H1 (cell line): ENCODE data around the gene TCF7L1. TPM values are rescaled to one million over a fixed set of nuclear protein-coding genes. Genes with fewer than 3 reads are reported as not detected.

Experiments used
- CTCF ChIA-PET: fragments of 300-600 bp; sonication (Branson Sonifier 250); formaldehyde crosslinking; loops from one replicate; lab custom pipeline; 2021; ENCODE audit not compliant: partially characterized antibody; lab: Charles Lee
- POLR2A ChIA-PET: fragments of 300-600 bp; sonication (Branson Sonifier 250); formaldehyde crosslinking; loops from one replicate; lab custom pipeline; 2021; ENCODE audit warnings: inconsistent platforms; ENCODE audit not compliant: partially characterized antibody; lab: Charles Lee
- DNase-seq, 2 experiments: peaks; one replicate each; pipeline versions ENCODE4 v3.0.0 to v3.0.0-alpha.2; 2010 to 2022; ENCODE audit warnings: low spot score in 2 of 2, low read depth in 1 of 2, mixed read lengths in 1 of 2
- FAIRE-seq: peaks from 2 replicates; lab custom pipeline; 2011; peaks lifted over from hg19 to GRCh38; lab: Jason Lieb, UNC
- H2AFZ ChIP-seq: 2 replicates; pipeline ENCODE4 v1.8.1; 2012; ENCODE audit warnings: low read length, inconsistent platforms
- H2AK5ac ChIP-seq: 2 replicates; pipeline ENCODE4 v1.6.1; 2013; ENCODE audit warnings: low read depth, low read length
- H2BK120ac ChIP-seq: replicated peaks from 2 replicates; pipeline ENCODE3; 2013; ENCODE audit warnings: low read depth, low read length, inconsistent platforms
- H2BK12ac ChIP-seq: 2 replicates; pipeline ENCODE4 v1.6.1; 2013; ENCODE audit warnings: low read depth, low read length
- H2BK15ac ChIP-seq: 2 replicates; pipeline ENCODE4 v1.6.1; 2013; ENCODE audit warnings: low read length
- H2BK20ac ChIP-seq: 2 replicates; pipeline ENCODE4 v1.6.1; 2013; ENCODE audit warnings: low read length
- H2BK5ac ChIP-seq: 2 replicates; pipeline ENCODE4 v1.6.1; 2013; ENCODE audit warnings: low read depth, low read length
- H3K14ac ChIP-seq: 2 replicates; pipeline ENCODE4 v1.6.1; 2013; ENCODE audit warnings: inconsistent platforms; ENCODE audit not compliant: insufficient read length
- H3K18ac ChIP-seq: 2 replicates; pipeline ENCODE4 v1.6.1; 2013; ENCODE audit warnings: low read length; ENCODE audit errors: extremely low read depth
- H3K23ac ChIP-seq: 2 replicates; pipeline ENCODE4 v1.6.1; 2013; ENCODE audit warnings: inconsistent platforms; ENCODE audit not compliant: insufficient read length
- H3K23me2 ChIP-seq: 2 replicates; pipeline ENCODE4 v1.6.1; 2013; ENCODE audit warnings: low read depth, low read length
- H3K27ac ChIP-seq: 2 replicates; pipeline ENCODE4 v1.6.1; 2011; ENCODE audit warnings: low read depth, low read length, inconsistent platforms
- H3K27me3 ChIP-seq, 4 experiments: replicated peaks in 1 of 4; 1 replicate in 1 of 4; 2 replicates in 3 of 4; pipeline versions ENCODE4 v1.6.1 to v1.8.1; 2011 to 2013; ENCODE audit warnings: low read length in 3 of 4, mild to moderate bottlenecking in 3 of 4, inconsistent platforms in 2 of 4, mixed read lengths in 2 of 4, moderate library complexity in 1 of 4; ENCODE audit not compliant: control insufficient read depth in 3 of 4, insufficient read depth in 3 of 4; ENCODE audit errors: extremely low read depth in 1 of 4
- H3K36me3 ChIP-seq, 4 experiments: 2 replicates each; pipeline versions ENCODE4 v1.6.1 to v1.8.1; 2011 to 2013; ENCODE audit warnings: mild to moderate bottlenecking in 4 of 4, low read length in 3 of 4, moderate library complexity in 2 of 4, control low read depth in 1 of 4, inconsistent platforms in 1 of 4; ENCODE audit not compliant: insufficient read depth in 4 of 4, control insufficient read depth in 2 of 4
- H3K4ac ChIP-seq: replicated peaks from 2 replicates; pipeline ENCODE3; 2013; ENCODE audit warnings: low read length, low read depth, mixed read lengths, inconsistent platforms; ENCODE audit not compliant: insufficient read length
- H3K4me1 ChIP-seq, 4 experiments: replicated peaks in 1 of 4; 1 replicate in 1 of 4; 2 replicates in 3 of 4; pipeline versions ENCODE4 v1.6.1 to v1.8.1; 2011 to 2013; ENCODE audit warnings: low read length in 3 of 4, inconsistent platforms in 2 of 4, mixed read lengths in 1 of 4; ENCODE audit not compliant: insufficient read depth in 4 of 4, control insufficient read depth in 3 of 4
- H3K4me2 ChIP-seq, 2 experiments: 2 replicates each; pipeline versions ENCODE4 v1.6.1 to v1.8.1; 2011 to 2013; ENCODE audit warnings: low read depth in 2 of 2, low read length in 2 of 2, control low read depth in 1 of 2, inconsistent platforms in 1 of 2, mild to moderate bottlenecking in 1 of 2; ENCODE audit not compliant: insufficient read depth in 1 of 2
- H3K4me3 ChIP-seq, 4 experiments: fragments of 200-600, 300-600 bp in 1 of 4; sonication (generic), shearing (Covaris generic), sonication (Bioruptor Twin) in 1 of 4; 2 replicates each; pipeline versions ENCODE4 v1.5.1 to v1.8.1; 2011 to 2016; ENCODE audit warnings: low read length in 4 of 4, low read depth in 3 of 4, control low read depth in 2 of 4, inconsistent platforms in 2 of 4, mild to moderate bottlenecking in 2 of 4, mixed read lengths in 1 of 4, moderate library complexity in 1 of 4; ENCODE audit not compliant: insufficient read depth in 2 of 4; ENCODE audit errors: extremely low read depth in 1 of 4
- H3K56ac ChIP-seq: replicated peaks from 2 replicates; pipeline ENCODE3; 2013; ENCODE audit warnings: low read depth, mild to moderate bottlenecking, mixed read lengths, low read length, inconsistent platforms; ENCODE audit not compliant: insufficient read length
- H3K79me1 ChIP-seq: 2 replicates; pipeline ENCODE4 v1.6.1; 2013; ENCODE audit warnings: low read depth, low read length, control low read depth
- H3K79me2 ChIP-seq, 2 experiments: 2 replicates each; pipeline versions ENCODE4 v1.6.1 to v1.8.1; 2012 to 2013; ENCODE audit warnings: low read length in 2 of 2, mild to moderate bottlenecking in 2 of 2, inconsistent platforms in 1 of 2; ENCODE audit not compliant: insufficient read depth in 2 of 2, control insufficient read depth in 1 of 2
- H3K9ac ChIP-seq, 4 experiments: replicated peaks in 1 of 4; 1 replicate in 1 of 4; 2 replicates in 3 of 4; pipeline versions ENCODE4 v1.6.1 to v1.8.1; 2011 to 2013; ENCODE audit warnings: low read depth in 3 of 4, low read length in 3 of 4, control low read depth in 2 of 4, mild to moderate bottlenecking in 2 of 4, moderate library complexity in 2 of 4, inconsistent platforms in 1 of 4; ENCODE audit errors: extremely low read depth in 1 of 4
- H3K9me3 ChIP-seq, 2 experiments: 2 replicates each; pipeline versions ENCODE4 v1.6.1 to v1.8.1; 2012 to 2013; ENCODE audit warnings: mild to moderate bottlenecking in 2 of 2, moderate library complexity in 2 of 2, control low read depth in 1 of 2, inconsistent platforms in 1 of 2, low read depth in 1 of 2, low read length in 1 of 2, mixed read lengths in 1 of 2; ENCODE audit not compliant: insufficient read depth in 2 of 2
- H4K20me1 ChIP-seq, 2 experiments: replicated peaks in 1 of 2; 2 replicates each; pipeline versions ENCODE3 to v1.8.1; 2011 to 2013; ENCODE audit warnings: inconsistent platforms in 2 of 2, low read length in 2 of 2, mild to moderate bottlenecking in 1 of 2; ENCODE audit not compliant: insufficient read depth in 2 of 2, control insufficient read depth in 1 of 2
- H4K5ac ChIP-seq: 2 replicates; pipeline ENCODE4 v1.6.1; 2013; ENCODE audit warnings: low read length, low read depth, mixed read lengths, inconsistent platforms; ENCODE audit not compliant: insufficient read length
- H4K8ac ChIP-seq: 2 replicates; pipeline ENCODE4 v1.8.0; 2013; ENCODE audit warnings: mild to moderate bottlenecking, moderate library complexity, low read length, inconsistent platforms; ENCODE audit not compliant: insufficient read depth; ENCODE audit errors: extremely low read depth
- H4K91ac ChIP-seq: replicated peaks from 2 replicates; pipeline ENCODE3; 2013; ENCODE audit warnings: low read length, mixed read lengths, inconsistent platforms; ENCODE audit not compliant: insufficient read length
- ASH2L ChIP-seq: fragments of 200-600, 300-600 bp; sonication (generic); IDR thresholded peaks from one replicate; pipeline ENCODE4 v1.7.1; 2017; ENCODE audit warnings: low read length
- EZH2 ChIP-seq: fragments of 200-600 bp; sonication (generic); IDR thresholded peaks from 2 replicates; pipeline ENCODE4 v1.7.1; 2012; ENCODE audit warnings: low read depth, mild to moderate bottlenecking, moderate library complexity, low read length, inconsistent platforms; ENCODE audit not compliant: severe bottlenecking
- HDAC6 ChIP-seq: IDR thresholded peaks from one replicate; pipeline ENCODE4 v1.7.1; 2012; ENCODE audit warnings: low read depth, mild to moderate bottlenecking, inconsistent platforms, low read length, moderate library complexity
- PHF8 ChIP-seq: fragments of 200-600 bp; sonication (generic); conservative IDR thresholded peaks from 2 replicates; pipeline ENCODE4 v1.7.1; 2012; ENCODE audit warnings: low read depth, mild to moderate bottlenecking, inconsistent platforms, low read length, moderate library complexity
- RAD21 ChIP-seq, 2 experiments: IDR thresholded peaks in 1 of 2; conservative IDR thresholded peaks in 1 of 2; 2 replicates each; pipeline ENCODE4 v1.6.1; 2011; ENCODE audit warnings: low read depth in 2 of 2, low read length in 2 of 2, improper control_type of control experiment in 1 of 2, inconsistent platforms in 1 of 2, mild to moderate bottlenecking in 1 of 2, moderate library complexity in 1 of 2
- SAP30 ChIP-seq: fragments of 300-600 bp; sonication (generic); IDR thresholded peaks from 2 replicates; pipeline ENCODE4 v1.7.1; 2012; ENCODE audit warnings: low read length, moderate library complexity, mild to moderate bottlenecking, inconsistent platforms; ENCODE audit not compliant: insufficient read depth, insufficient replicate concordance
- SIN3A ChIP-seq, 2 experiments: IDR thresholded peaks in 1 of 2; conservative IDR thresholded peaks in 1 of 2; 2 replicates each; pipeline ENCODE4 v1.6.1; 2011 to 2012; ENCODE audit warnings: low read length in 2 of 2, improper control_type of control experiment in 1 of 2, low read depth in 1 of 2, mild to moderate bottlenecking in 1 of 2
- SIX5 ChIP-seq: IDR thresholded peaks from 2 replicates; pipeline ENCODE4 v1.6.1; 2011; ENCODE audit warnings: mild to moderate bottlenecking, low read depth, low read length
- SRF ChIP-seq: IDR thresholded peaks from 2 replicates; pipeline ENCODE4 v1.6.1; 2011; ENCODE audit warnings: mild to moderate bottlenecking, low read depth, low read length, moderate library complexity
- WGBS, 2 experiments: shearing (Covaris generic) in 1 of 2; methylation state at CpG; one replicate each; pipeline versions ENCODE4 v1.1.6 to v1.1.7; 2013 to 2015; ENCODE audit warnings: low lambda C conversion rate in 2 of 2, mixed read lengths in 2 of 2, inconsistent platforms in 1 of 2, low coverage in 1 of 2, missing lambda C conversion rate in 1 of 2; ENCODE audit not compliant: insufficient replicate concordance in 2 of 2, insufficient coverage in 1 of 2, insufficient read length in 1 of 2; ENCODE audit errors: extremely low coverage in 1 of 2, missing lambda C conversion rate in 1 of 2; 5-methylcytosine and 5-hydroxymethylcytosine counted together
- polyA plus RNA-seq, 7 experiments: library from polyadenylated mRNA; depleted of rRNA in 3 of 7; stranded (reverse) in 5 of 7; unstranded in 2 of 7; fragments of >200 nt in 5 of 7; fragments of 200-250 nt in 2 of 7; gene quantifications; 1 replicate in 5 of 7; 2 replicates in 1 of 7; 4 replicates in 1 of 7; pipeline versions ENCODE4 v1.2.1 to v1.2.3, GENCODE V29; 2011 to 2013; ENCODE audit warnings: missing spikeins in 2 of 7, mixed read lengths in 2 of 7
- total RNA-seq: library from RNA; stranded (reverse); fragmentation: NEBNext Ultra II Directional; extraction: Animal tissue kit (Norgen Biotek cat#: 25700); gene quantifications from 2 replicates; pipeline ENCODE4 v1.2.1, GENCODE V29; 2021
- TF ChIP-seq, protein P1 (sequence below), 3 experiments: IDR thresholded peaks; 1 replicate in 2 of 3; 2 replicates in 1 of 3; pipeline versions ENCODE4 v1.5.1 to v1.6.1; 2011; ENCODE audit warnings: low read length in 3 of 3, mild to moderate bottlenecking in 3 of 3, inconsistent platforms in 2 of 3, low read depth in 1 of 3, moderate library complexity in 1 of 3; ENCODE audit not compliant: insufficient read depth in 1 of 3; ENCODE audit errors: control extremely low read depth in 1 of 3

The TCF7L1 gene
- total and polyA plus RNA-seq, 2 of the 8 experiments (the other 6 are each of a cell fraction or from before 2014, with no cell fraction given) = 27.5 to 108 TPM

GRCh38 chr2:85184231-85184630 is 51.0 kb downstream of the TCF7L1 start:
- no peak overlapping the region for H2AK5ac ChIP-seq
- no peak for TF ChIP-seq HDAC6
- no peak for TF ChIP-seq SAP30
- no peak for TF ChIP-seq SIX5
- TF ChIP-seq RAD21 (IDR thresholded peaks at IDR 0.05 in 1 of 2, conservative IDR thresholded peaks at IDR 0.05 in 1 of 2; ENCODE audit: low read depth in 2 of 2, low read length in 2 of 2) = no peak
- no peak for TF ChIP-seq SRF
- TF ChIP-seq ASH2L = no peak
- TF ChIP-seq, protein P1, sequence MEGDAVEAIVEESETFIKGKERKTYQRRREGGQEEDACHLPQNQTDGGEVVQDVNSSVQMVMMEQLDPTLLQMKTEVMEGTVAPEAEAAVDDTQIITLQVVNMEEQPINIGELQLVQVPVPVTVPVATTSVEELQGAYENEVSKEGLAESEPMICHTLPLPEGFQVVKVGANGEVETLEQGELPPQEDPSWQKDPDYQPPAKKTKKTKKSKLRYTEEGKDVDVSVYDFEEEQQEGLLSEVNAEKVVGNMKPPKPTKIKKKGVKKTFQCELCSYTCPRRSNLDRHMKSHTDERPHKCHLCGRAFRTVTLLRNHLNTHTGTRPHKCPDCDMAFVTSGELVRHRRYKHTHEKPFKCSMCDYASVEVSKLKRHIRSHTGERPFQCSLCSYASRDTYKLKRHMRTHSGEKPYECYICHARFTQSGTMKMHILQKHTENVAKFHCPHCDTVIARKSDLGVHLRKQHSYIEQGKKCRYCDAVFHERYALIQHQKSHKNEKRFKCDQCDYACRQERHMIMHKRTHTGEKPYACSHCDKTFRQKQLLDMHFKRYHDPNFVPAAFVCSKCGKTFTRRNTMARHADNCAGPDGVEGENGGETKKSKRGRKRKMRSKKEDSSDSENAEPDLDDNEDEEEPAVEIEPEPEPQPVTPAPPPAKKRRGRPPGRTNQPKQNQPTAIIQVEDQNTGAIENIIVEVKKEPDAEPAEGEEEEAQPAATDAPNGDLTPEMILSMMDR (IDR thresholded peaks at IDR 0.05; ENCODE audit: control extremely low read depth in 1 of 3, insufficient read depth in 1 of 3, low read depth in 1 of 3, low read length in 3 of 3) = no peak
- TF ChIP-seq PHF8 = no peak
- no peak for TF ChIP-seq SIN3A (conservative IDR thresholded peaks at IDR 0.05 in 1 of 2, IDR thresholded peaks at IDR 0.05 in 1 of 2; ENCODE audit: low read depth in 1 of 2, low read length in 2 of 2)
- no peak for TF ChIP-seq EZH2

More at GRCh38 chr2:85184231-85184630, 51.0 kb downstream of the TCF7L1 start:
- no peaks in the 10 kb centered on the region for H3K27me3 ChIP-seq
- no peak overlapping the region for H4K8ac ChIP-seq
- H3K23me2 ChIP-seq = no peaks in the 10 kb centered on the region
- DNase-seq (no peak), FAIRE-seq (no peak)
- no peak overlapping the region for H4K91ac ChIP-seq
- peaks cover 2 to 5% (median 3%) of the 10 kb centered on the region in 4 experiments; a peak in 3 of 8 replicates for H3K36me3 ChIP-seq
- no peak overlapping the region for H2BK120ac ChIP-seq
- POLR2A ChIA-PET = interaction anchor here (0.6 to 1.5 kb wide), 3 partner anchors 23 to 294 kb away, joined by 3 to 5 read pairs (median 3); no protein-coding TSS in a partner anchor
- H3K79me2 ChIP-seq = peaks cover 15 to 96% of the 10 kb centered on the region in 2 experiments
- H3K56ac ChIP-seq = no peak overlapping the region
- peak overlapping the region; percentile 28; the same call in 1 of the 2 replicates for H2BK5ac ChIP-seq
- peaks cover 37 to 52% of the 10 kb centered on the region in 2 experiments for H4K20me1 ChIP-seq
- CTCF ChIA-PET = interaction anchor here (1.2 to 15.2 kb wide), 19 partner anchors 8 to 118 kb away, joined by 5 to 218 read pairs (median 20); partner anchors contain the start of gene TCF7L1
- no peaks in the 10 kb centered on the region for H3K9me3 ChIP-seq
- no peak overlapping the region for H2AFZ ChIP-seq
- no peak overlapping the region for H2BK12ac ChIP-seq
- no peak overlapping the region for H3K18ac ChIP-seq
- no peak overlapping the region for H3K9ac ChIP-seq
- no peak overlapping the region for H3K14ac ChIP-seq
- peaks cover 15 to 30% (median 18%) of the 10 kb centered on the region in 4 experiments for H3K4me1 ChIP-seq
- H3K4me2 ChIP-seq = no peak overlapping the region
- H2BK15ac ChIP-seq = no peak overlapping the region
- no peak overlapping the region for H3K27ac ChIP-seq
- peaks cover 25% of the 10 kb centered on the region for H3K79me1 ChIP-seq
- H4K5ac ChIP-seq = no peak overlapping the region
- no peak overlapping the region for H3K4me3 ChIP-seq
- H3K23ac ChIP-seq = no peak overlapping the region
- 95% methylated on average over 9 of the region's 9 CpGs; no CpG with 5 or more reads in 1 of the 2 experiments for WGBS, 2 experiments
- H3K4ac ChIP-seq = no peak overlapping the region
- H2BK20ac ChIP-seq = no peak overlapping the region
